ENCODE data around the gene ATP10B. TPM values are rescaled to one million over a fixed set of nuclear protein-coding genes. Genes with fewer than 3 reads are reported as not detected.

ATP10B gene
- polyA plus RNA-seq, 1 donor from 2014 or later = 1.9 TPM

- Histone ChIP-seq H3K9me2 (ENCODE audit: insufficient read depth, low read length) (no peaks in the 10 kb centered on the region), H2AFZ (ENCODE audit: low read depth, low read length) (no peak overlapping the region), H3K9me3 (ENCODE audit: low read length) (no peaks in the 10 kb centered on the region), H3K36me3 (ENCODE audit: insufficient read depth, low read length) (no peaks in the 10 kb centered on the region), H4K20me1 (ENCODE audit: insufficient read depth) (no peaks in the 10 kb centered on the region), H3K79me2 (replicated peaks; ENCODE audit: insufficient read depth, low read length) (no peaks in the 10 kb centered on the region), H3K4me3 (ENCODE audit: low read length) (no peak overlapping the region), H3K9ac (ENCODE audit: low read length) (no peak overlapping the region), H3K27ac (ENCODE audit: low read length) (no peak overlapping the region), H3K4me2 (ENCODE audit: low read length) (no peak overlapping the region), H3F3A (ENCODE audit: insufficient read depth, low read length, poor library complexity, severe bottlenecking) (no peaks in the 10 kb centered on the region), H3K27me3 (ENCODE audit: insufficient read depth, low read depth, low read length) (no peaks in the 10 kb centered on the region)
- no peak for TF ChIP-seq TAF1 (IDR thresholded peaks at IDR 0.05; ENCODE audit: low read depth)
- TF ChIP-seq MXI1 (conservative IDR thresholded peaks at IDR 0.05; ENCODE audit: poor library complexity, severe bottlenecking) = no peak
- TF ChIP-seq POLR2AphosphoS5 (IDR thresholded peaks at IDR 0.05) = no peak
- no peak for TF ChIP-seq SMC3 (conservative IDR thresholded peaks at IDR 0.05; ENCODE audit: poor library complexity)
- no peak for TF ChIP-seq REST (IDR thresholded peaks at IDR 0.05; ENCODE audit: borderline replicate concordance)
- TF ChIP-seq EZH2 (IDR thresholded peaks at IDR 0.05; ENCODE audit: borderline replicate concordance, insufficient read depth, low read length, poor library complexity, severe bottlenecking) = no peak
- TF ChIP-seq RAD21 (conservative IDR thresholded peaks at IDR 0.05) = no peak
- TF ChIP-seq EP300 (conservative IDR thresholded peaks at IDR 0.05; ENCODE audit: poor library complexity, severe bottlenecking) = no peak
- TF ChIP-seq CTCF (IDR thresholded peaks at IDR 0.05; ENCODE audit: poor library complexity, severe bottlenecking) = no peak
These were observed 16.0 kb upstream of the ATP10B start for GRCh38 chr5:160867976-160868375.

- Histone ChIP-seq H3K27ac (ENCODE audit: low read length) (no peak overlapping the region), H3K4me3 (ENCODE audit: low read length) (no peak overlapping the region)
- no peak for TF ChIP-seq EZH2 (IDR thresholded peaks at IDR 0.05; ENCODE audit: borderline replicate concordance, insufficient read depth, low read length, poor library complexity, severe bottlenecking)
- no peak for TF ChIP-seq TAF1 (IDR thresholded peaks at IDR 0.05; ENCODE audit: low read depth)
- no peak for TF ChIP-seq MXI1 (conservative IDR thresholded peaks at IDR 0.05; ENCODE audit: poor library complexity, severe bottlenecking)
These were observed 560 bp downstream of the ATP10B start for GRCh38 chr5:160851451-160851850.

More at GRCh38 chr5:160851451-160851850, 560 bp downstream of the ATP10B start:
- Histone ChIP-seq H4K20me1 (ENCODE audit: insufficient read depth) (no peaks in the 10 kb centered on the region), H3K79me2 (replicated peaks; ENCODE audit: insufficient read depth, low read length) (no peaks in the 10 kb centered on the region), H3K9ac (ENCODE audit: low read length) (no peak overlapping the region), H3K4me2 (ENCODE audit: low read length) (no peak overlapping the region), H3K36me3 (ENCODE audit: insufficient read depth, low read length) (no peaks in the 10 kb centered on the region), H3K9me2 (ENCODE audit: insufficient read depth, low read length) (no peaks in the 10 kb centered on the region), H3K27me3 (ENCODE audit: insufficient read depth, low read depth, low read length) (no peaks in the 10 kb centered on the region), H3K9me3 (ENCODE audit: low read length) (no peaks in the 10 kb centered on the region), H2AFZ (ENCODE audit: low read depth, low read length) (no peak overlapping the region), H3F3A (ENCODE audit: insufficient read depth, low read length, poor library complexity, severe bottlenecking) (peaks cover 5% of the 10 kb centered on the region)

Measured in neural cell (in vitro differentiated cells).